Skin of body (tissue), 2 donors: ENCODE data around the gene EML2. TPM values are rescaled to one million over a fixed set of nuclear protein-coding genes. Genes with fewer than 3 reads are reported as not detected.
"Not testable (repeated sequence)": the region's sequence is repeated elsewhere in the genome, so short reads cannot be mapped to it uniquely, and the experiment has no call there.

Experiments used
- DNase-seq: peaks from one replicate; lab custom pipeline; 2025; lab: John Stamatoyannopoulos, UW
- total RNA-seq: library from RNA; depleted of rRNA; stranded (reverse); fragments of >200 nt; gene quantifications from one replicate; pipeline ENCODE4 v1.2.3, GENCODE V29; 2014

The EML2 gene
- total RNA-seq, 1 donor from 2014 or later = 20.1 TPM

DNA sequence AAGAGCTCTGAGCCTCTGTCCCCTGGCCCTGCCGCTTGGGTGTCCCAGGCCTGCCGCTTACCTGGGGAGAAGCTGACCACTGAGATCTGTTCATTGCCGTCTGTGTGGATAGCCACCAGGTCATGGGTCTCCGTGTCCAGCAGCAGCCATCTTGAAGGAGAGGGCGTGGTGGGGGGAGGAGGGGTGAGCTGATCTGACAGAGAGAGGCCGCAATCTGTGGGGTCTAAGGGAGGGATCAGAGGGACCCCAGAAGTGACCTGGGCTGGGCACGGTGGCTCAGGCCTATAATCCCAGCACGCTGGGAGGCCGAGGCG lies 22.5 kb downstream of the EML2 start:
- no peak for DNase-seq

DNA sequence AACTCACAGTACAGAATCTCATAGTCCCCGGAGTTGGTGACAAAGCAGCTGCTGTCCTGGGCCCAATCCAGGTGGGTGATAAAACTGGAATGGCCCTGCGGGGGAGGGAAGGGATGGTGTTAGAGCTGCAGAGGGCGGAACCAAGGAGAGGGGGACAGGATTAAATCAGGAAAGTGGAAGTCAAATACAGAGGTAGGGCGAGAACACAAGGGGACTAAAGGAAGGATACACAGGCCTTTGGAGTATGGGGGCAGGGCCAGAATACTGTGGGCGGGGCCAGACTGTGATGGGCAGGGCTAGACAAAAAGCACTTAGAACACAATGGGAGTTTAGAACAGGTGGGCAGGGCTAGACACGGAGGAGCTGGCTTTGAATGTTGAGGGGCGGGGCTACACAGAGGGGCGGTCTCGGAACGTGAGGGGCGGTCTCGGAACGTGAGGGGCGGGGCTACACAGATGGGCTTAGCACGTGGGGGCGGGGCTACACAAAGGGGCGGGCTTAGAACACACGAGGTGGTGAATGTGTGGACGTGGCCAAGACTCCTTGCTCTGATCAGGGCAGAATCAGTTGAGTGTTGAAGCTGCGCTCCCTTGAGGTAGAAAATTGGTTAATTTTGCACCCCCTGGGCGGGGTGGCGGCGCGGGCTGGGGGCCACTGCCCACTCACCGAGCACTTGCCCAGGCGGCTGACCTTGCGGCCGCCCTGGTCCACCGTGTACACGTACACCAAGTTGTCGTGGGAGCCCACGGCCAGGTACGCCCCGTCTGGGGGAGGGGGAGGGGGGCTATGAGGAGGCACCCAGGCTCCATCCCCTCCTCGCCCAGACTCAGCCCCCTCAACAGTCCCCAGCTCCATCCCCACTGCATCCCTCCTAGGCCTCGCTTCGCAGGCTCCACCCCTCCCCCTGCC lies 23.1 kb downstream of the EML2 start:
- DNase-seq = peak; percentile 45

GRCh38 chr19:45615056-45615455 lies 24.1 kb downstream of the EML2 start:
- not testable (repeated sequence) for DNase-seq

- DNase-seq = no peak
Observed at GRCh38 chr19:45613926-45614725, 25.1 kb downstream of the EML2 start.

DNA sequence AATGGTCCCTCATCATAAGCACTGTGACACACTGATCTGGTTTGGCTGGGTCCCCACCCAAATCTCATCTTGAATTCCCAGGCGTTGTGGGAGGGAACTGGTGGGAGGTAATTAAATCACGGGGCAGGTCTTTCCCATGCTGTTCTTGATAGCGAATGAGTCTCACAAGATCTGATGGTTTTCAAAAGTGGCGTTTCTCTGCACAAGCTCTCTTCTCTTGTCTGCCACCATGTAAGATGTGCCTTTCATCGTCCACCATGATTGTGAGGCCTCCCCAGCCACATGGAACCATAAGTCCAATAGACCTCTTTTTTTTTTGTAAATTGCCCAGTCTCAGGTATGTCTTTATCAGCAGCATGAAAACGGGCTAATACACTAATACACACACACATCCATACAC lies 30.2 kb downstream of the EML2 start:
- DNase-seq = no peak

DNA sequence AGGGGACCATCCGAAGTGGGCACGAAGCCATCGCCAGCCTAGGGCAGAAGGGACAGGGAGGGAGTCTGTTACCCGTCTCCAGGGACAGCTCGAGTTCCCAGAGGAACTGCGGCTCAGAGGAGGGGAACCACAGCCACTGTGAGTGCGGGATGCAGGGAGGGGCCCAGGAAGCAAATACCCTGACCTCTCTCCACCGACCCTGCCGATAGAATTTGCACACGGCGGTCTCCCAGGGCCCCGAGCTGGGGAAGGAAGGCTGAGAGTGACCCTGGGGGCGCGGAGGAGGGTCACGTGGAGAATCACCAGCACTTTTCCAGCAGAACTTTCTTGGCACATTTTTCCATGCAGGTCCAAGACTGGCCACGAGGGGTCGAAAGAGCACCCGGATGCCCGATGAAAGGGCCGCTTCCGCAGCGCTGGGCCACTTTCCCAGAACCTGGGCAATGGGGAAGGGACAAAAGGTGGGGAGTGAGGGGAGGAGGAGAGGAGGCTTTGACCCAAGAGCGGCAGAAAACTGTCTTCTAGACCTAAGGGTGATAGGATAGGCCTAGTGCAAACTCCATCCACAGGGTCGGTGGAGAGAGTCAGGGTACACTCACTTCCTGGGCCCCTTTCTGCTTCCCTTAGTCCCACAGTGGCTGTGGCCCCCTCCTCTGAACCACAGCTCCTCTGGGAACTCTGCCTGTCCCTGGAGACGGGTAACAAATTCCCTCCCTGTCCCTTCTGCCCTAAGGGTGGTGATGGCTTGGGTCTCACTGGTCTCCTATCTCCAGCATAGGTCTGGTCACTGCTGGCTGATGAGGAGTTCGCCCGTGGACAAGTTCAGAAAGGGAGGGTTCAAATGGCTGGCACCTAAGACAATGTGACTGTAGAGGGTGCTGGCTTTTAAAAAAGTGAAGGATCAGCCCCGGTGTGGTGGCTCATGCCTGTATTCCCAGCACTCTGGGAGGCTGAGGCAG lies 31.8 kb downstream of the EML2 start:
- peak; percentile 45 for DNase-seq

- DNase-seq = no peak
Observed at GRCh38 chr19:45601524-45602374, 37.4 kb downstream of the EML2 start, which contains the start of gene GPR4. Gene GPR4, minus strand, starts transcription at chr19:45602212. Its CDS starts 10,346 bp downstream, at chr19:45591866.

GRCh38 chr19:45601115-45601514 lies 38.1 kb downstream of the EML2 start:
- DNase-seq = no peak

GRCh38 chr19:45600340-45600885 lies 38.8 kb downstream of the EML2 start:
- no peak for DNase-seq

GRCh38 chr19:45599286-45599685 lies 39.9 kb downstream of the EML2 start:
- no peak for DNase-seq

- DNase-seq = no peak
Observed at GRCh38 chr19:45598267-45599001, 40.8 kb downstream of the EML2 start.

DNA sequence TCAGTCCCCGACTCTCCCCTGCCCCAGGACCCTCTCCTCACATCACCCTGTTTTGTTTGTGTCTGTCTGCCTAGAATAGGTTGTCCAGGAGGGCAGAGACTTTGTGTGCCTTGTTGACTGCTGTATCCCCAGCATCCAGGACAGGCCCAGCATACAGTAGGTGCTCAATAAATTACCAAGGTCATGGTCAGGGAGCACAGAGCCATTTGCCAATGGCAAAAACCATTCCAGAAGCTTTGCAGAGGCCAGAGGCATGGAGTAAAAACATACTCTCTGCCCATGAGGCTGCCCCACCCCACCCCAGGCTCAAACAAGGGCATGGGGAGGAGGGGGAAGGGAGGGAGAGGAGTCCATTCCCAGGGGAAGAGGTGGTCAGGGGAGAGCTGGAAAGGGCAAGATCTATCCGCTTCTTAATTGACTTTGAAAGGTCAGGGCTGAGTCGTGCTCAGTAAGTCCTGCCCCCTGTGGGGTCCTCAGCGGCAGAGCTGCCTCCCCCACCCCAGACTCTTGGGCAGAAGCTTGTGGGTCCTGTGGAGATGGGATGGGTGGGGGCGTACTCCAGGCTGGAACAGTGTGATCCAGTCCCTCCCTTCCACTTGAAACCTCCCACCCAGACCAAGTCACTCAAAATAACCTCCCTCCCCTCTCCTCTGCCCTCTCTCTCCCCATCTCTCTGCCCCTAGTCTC lies 41.6 kb downstream of the EML2 start:
- DNase-seq = no peak

DNA sequence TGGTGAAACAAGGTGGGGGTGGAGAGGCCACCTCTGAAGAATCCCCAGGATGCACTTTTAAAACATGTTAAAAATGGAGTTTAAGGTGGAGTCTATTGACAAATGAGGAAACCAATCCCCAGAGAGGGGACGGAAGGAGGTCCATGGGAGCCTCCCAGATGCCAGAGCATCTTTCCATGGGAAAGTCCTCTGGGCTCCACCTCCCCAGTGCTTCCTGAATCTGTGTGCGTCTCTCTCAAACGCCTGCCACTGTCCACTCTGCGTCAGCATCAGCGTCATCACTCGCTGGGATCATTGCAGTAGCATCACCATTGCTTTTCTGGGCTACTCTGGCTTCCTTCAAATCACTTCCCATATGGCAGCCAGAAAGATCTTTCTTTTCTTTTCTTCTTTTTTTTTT lies 43.4 kb downstream of the EML2 start:
- DNase-seq = no peak

- no peak for DNase-seq
Observed at GRCh38 chr19:45593520-45593919, 45.7 kb downstream of the EML2 start.

- no peak for DNase-seq
Observed at GRCh38 chr19:45592366-45592765, 46.8 kb downstream of the EML2 start.

GRCh38 chr19:45591638-45592005 lies 47.6 kb downstream of the EML2 start:
- DNase-seq = no peak

DNA sequence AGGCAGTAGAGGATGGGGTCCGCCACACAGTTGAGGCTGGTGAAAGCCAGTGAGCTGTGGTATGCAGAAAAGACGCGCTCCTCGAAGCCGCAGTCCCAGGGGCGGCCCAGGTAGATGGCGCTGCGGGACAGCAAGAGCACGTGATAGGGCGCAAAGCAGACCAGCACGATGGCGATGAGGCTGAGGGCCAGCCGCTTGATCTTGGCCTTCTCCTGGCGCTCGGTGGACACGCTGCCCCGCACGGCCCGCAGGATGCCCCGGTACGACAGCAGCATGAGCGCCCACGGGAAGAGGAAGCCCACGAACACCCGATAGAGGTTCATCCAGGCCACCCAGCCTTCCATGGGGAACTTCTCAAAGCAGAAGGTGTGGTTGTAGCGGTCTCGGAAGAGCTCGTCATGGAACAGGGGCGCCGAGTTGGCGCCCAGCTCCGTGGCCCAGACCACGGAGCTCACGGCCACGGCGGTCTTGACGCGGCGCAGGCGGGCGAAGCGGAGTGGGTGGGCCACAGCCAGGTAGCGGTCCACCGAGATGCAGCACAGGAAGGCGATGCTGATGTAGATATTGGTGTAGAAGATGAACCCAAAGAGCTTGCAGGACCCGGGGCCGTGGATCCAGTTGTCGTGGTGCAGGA lies 48.1 kb downstream of the EML2 start:
- DNase-seq = no peak

DNA sequence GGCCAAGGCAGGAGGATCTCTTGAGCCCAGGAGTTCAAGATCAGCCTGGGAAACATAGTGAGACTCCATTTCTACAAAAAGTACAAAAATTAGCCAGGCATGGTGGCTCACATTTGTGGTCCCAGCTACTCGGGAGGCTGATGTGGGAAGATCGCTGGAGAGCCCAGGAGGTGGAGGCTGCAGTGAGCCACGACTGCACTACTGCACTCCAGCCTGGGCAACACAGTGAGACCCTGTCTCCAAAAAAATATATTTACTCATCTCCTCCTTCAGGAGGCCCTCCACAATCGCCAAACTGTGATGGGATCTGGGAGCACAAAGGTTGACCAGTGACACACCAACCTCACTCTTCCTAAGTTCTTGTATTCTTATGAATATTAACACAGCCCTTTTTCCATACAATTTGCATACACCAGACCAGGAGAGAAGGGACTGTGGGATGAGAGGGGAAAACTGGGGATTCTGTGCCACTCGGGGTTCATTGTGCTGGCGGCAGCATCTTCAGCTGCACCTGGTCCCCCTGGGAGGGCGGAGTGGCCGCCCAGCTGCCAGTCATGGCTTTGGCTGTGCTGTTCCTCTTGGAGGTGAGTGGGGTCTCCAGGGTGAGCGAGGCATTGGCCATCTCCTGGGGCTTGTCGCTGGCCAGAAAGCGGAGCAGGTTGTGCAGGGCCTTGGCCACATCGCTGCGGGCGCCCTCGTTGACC lies 48.7 kb downstream of the EML2 start:
- DNase-seq = no peak
